Stimulated activated CD4-positive, alpha-beta T cell treated with anti-CD3 and anti-CD28 coated beads, Interleukin-4, amount 100 ng/mL, for 24 hours (primary cell): ENCODE results near the gene KRT8.
"Not testable (repeated sequence)": the region's sequence is repeated elsewhere in the genome, so short reads cannot be mapped to it uniquely, and the experiment has no call there.

Experiments used
- DNase-seq: peaks from one replicate; pipeline ENCODE4 v3.0.0-alpha.2; 2020

Gene KRT8

DNA sequence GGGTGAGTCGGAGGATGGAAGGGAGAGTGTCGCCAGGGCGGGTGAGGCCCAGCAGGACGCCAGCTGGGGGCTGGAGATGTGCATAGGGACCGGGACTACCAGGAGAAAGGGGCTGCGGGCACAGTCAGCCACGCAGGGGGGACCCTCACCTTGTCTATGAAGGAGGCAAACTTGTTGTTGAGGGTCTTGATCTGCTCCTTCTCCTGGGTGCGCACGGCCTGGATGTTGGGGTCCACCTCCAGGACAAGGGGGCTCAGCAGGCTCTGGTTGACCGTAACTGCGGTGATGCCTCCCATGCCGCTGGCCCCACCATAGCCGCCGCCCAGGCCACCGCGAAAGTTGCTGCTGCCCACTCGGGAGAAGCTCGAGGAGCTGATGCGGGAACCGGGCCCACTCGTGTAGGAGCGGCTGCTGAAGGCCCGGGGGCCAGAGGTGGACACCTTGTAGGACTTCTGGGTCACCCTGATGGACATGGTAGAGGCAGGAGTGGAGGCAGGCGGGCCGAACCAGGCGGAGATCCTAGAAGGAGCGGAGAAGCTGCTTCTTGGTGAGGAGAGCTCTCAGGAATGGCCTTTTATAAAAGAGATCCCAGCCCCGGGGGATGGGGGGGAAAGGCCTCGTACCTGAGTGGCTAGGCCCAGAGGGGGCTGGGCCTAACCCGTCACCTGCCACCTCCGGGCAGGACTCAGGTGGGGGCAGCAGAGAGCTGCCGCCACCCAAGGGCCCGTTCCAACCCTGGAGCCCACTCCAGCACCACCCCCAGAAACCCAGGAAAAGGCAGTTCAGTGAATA is at the start of gene KRT8:
Gene KRT8 (minus strand): TSS at position 568 of the 792 bp plus-strand sequence. CDS start 95 bp downstream, at position 473.
- DNase-seq: not testable (repeated sequence)

- DNase-seq: no peak
Observed at GRCh38 chr12:52953181-52953841, 48.4 kb upstream of the KRT8 start.

DNA sequence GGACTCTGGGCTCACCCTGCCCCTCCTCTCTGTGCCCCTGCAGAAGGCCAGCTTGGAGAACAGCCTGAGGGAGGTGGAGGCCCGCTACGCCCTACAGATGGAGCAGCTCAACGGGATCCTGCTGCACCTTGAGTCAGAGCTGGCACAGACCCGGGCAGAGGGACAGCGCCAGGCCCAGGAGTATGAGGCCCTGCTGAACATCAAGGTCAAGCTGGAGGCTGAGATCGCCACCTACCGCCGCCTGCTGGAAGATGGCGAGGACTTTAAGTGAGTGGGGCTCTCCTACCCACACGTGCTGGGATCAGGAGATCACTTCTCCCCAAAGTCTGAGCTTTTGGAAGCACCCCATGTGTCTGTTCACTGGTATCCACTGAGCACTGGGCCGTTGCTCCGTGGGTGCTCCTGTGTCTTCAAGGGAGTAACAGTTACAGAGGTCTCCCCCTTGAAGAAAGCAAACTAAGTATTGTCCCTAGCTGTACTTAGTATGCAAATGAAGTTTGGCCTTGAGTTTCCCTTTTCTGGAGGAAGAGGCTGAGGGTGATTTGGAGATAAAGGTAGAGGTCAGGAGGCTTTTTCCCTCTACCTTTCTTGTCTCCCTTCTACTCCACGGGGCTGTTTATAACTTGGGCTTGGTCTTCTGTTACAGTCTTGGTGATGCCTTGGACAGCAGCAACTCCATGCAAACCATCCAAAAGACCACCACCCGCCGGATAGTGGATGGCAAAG is 47.4 kb upstream of the KRT8 start:
- DNase-seq: no peak

DNA sequence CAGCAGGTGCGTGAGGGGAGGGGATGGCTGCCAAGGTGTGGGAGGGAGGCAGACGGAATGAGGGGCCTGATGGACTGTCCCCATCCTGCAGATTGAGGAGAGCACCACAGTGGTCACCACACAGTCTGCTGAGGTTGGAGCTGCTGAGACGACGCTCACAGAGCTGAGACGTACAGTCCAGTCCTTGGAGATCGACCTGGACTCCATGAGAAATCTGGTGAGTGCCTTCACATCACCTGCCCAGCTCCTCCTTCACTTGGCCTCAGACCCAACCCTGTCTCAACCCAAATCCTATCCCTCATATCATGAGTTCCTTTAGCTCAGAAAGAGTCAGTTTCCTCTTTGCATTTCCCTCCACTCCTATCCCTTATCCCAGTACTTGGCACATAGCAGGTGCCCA is 46.8 kb upstream of the KRT8 start:
- DNase-seq: no peak

DNA sequence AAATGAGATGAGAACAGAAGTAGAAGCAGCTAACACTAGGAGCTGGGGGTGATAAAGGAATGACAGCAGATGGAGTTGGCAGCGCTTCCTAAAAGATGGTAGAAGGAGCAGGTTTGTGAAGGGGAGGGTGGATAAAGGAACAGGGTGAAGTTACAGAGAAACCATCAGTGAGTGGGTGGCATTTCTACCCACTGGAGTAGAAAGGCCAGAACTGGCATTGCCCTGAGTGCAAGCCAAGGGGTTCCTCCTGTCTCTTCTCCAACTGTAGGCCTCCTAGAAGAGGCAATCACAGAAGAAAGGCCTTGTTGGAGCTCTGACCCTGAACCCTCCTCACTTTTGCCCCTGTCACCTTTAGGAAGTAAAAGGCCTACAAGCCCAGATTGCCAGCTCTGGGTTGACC is 46.2 kb upstream of the KRT8 start:
- DNase-seq: no peak

DNA sequence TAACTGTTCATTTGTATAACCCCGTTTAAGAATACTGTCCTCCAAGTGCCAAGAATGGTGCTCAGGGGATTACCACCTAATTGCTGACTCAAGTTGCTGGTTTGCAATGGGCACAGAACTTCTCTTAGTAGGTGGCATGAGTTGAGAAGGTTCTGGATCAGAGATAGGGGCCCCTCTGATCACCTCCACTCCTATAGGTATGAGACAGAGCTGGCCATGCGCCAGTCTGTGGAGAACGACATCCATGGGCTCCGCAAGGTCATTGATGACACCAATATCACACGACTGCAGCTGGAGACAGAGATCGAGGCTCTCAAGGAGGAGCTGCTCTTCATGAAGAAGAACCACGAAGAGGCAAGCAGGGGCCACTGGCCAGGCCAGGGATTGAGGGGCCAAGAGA is 45.7 kb upstream of the KRT8 start:
- DNase-seq: no peak

DNA sequence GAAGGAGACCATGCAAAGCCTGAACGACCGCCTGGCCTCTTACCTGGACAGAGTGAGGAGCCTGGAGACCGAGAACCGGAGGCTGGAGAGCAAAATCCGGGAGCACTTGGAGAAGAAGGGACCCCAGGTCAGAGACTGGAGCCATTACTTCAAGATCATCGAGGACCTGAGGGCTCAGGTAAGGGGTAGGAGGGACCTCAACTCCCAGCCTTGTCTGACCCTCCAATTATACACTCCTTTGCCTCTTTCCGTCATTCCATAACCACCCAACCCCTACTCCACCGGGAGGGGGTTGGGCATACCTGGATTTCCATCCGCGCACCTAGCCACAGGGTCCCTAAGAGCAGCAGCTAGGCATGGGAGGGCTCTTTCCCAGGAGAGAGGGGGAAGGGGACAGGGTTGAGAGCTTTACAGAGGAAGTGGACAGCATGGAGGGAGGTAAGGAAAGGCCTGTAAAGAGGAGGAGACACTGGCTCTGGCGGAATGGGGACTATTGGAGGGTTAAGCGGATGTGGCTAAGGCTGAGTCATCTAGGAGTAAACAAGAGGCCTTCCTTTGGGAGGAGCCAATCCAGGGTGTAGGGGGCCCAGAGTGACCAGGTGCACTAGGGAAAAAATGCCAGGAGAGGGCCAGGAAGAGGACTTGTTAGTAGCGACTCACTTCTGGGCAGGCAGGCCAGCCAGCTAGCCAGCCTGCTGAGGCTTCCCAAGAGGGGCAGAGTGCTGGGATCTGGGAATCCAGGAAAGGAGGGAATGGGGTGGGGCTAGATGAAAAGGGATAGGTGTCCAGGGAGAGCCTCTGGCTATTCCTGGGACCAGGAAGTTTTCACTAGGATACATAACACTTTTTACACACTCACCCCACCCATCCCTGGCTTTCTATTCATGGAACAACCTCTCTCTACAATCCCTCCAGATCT is 44.8 kb upstream of the KRT8 start:
- no peak for DNase-seq

DNA sequence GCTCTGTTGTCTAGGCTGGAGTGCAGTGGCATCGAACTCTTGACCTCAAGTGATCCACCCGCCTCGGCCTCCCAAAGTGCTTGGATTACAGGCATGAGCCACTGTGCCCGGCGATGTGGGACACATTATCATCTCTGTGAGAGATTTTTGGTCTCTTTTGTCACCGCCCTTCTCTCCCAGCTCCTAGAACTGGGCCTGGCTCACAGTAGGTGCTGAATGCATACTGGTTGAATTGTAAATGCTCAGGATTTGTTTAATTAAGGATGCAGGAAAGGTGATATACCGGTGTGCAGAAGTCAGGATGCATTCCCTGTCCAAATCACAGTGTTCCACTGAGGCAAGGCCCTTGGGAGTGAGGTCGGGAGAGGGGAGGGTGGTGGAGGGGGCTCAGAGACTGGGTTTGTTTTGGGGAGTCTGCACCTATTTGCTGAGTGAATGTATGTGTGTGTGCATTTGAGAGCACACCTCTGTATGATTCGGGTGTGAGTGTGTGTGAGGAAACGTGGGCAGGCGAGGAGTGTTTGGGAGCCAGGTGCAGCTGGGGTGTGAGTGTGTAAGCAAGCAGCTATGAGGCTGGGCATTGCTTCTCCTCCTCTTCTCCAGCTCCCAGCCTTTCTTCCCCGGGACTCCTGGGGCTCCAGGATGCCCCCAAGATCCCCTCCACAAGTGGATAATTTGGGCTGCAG is 43.0 kb upstream of the KRT8 start:
- no peak for DNase-seq

GRCh38 chr12:52946797-52947547 is 42.1 kb upstream of the KRT8 start:
- no peak for DNase-seq

GRCh38 chr12:52946334-52946733 is 41.5 kb upstream of the KRT8 start:
- DNase-seq: no peak

GRCh38 chr12:52945389-52946232 is 40.7 kb upstream of the KRT8 start:
- DNase-seq: no peak

DNA sequence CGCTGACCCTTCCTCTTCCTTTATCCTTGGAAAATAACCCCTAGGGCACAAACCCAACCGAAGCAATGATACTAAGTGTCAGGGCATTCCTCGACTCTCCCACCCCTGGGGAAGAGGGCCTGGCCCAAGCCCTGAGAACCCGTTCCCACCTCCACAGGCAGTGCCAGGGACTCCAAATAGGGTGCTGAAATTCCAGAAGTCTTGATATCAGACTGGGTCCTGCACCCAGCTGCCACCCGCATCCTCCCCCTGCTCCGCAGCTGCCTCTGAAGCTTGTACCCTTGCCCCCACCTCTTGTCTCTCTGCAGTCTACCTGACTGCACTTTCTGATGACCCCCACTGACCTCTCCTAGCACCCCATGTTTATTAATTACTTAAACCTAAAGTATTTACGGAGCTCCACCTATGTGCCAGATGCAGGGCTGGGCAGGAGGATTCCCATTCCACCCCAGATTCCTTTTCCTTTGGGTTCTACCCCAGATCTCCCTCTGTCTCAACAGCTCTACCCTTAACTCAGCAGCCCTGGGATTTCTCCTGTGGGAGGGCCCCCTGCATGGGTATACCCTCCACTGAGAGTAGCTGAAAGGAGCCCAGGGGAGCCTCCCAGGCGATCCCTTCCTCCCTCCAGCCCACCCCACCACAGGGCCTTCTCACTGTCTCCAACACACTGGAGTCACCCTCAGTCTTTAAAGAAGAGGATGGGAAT is 40.0 kb upstream of the KRT8 start:
- DNase-seq: no peak

GRCh38 chr12:52942901-52943181 is 38.0 kb upstream of the KRT8 start:
- DNase-seq: no peak

- no peak for DNase-seq
Observed at GRCh38 chr12:52942066-52942900, 37.4 kb upstream of the KRT8 start.

DNA sequence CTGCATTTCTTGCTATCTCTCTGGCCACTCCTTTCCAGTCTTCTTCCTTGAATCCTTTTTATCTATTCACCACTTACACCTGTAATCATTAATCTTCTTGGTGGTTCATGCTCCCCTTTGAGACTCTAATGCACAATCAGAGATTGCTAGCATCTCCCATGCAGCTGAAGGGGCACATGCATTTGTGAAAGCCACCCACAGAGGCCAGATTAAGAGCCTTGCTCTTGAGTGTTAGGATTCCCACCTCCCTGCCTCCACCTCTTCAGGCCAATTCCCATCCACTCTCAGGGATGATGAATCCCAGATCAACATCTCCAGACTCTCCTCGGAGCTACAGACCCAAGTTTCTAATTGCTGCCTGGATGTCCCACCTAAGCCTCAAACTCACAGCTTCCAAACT is 24.7 kb upstream of the KRT8 start:
- DNase-seq: no peak

GRCh38 chr12:52927964-52928363 is 23.1 kb upstream of the KRT8 start:
- no peak for DNase-seq

DNA sequence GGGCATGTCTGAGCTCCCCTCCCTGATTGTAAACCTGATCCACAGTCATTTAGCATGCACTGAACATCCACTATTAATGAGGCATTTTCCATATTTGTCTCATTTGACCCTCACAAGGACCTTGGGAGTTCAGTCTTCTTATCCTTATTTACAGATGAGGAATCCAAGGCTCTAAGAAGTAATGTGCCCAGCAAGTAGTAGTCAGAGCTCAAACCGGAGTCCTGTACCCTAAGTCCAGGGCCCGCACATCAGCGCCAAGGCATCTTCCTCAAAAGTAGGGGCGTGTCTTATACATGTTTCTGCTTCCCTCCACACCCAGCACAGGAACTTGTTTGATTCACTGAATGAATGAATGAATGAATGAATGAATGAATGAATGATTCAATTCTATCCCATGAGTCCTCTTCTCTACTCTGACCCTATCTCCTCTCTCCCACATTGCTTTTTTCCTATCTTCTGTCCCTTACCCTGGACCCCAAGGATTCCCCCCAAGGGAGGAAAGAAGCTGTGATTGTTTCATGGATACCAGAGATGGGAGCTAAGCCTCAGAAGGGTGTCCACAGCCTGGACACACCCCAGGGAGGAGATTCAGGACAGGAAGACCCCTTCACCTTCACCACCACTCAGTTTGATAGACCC is 21.8 kb upstream of the KRT8 start:
- no peak for DNase-seq
